Mesothelial cell of epicardium (in vitro differentiated cells): ENCODE results near the gene IBA57. TPM values are rescaled to one million over a fixed set of nuclear protein-coding genes. Genes with fewer than 3 reads are reported as not detected.
"Not testable (repeated sequence)": the region's sequence is repeated elsewhere in the genome, so short reads cannot be mapped to it uniquely, and the experiment has no call there.

Experiments
- DNase-seq, 2 experiments: peaks; one replicate each; pipeline ENCODE4 v3.0.0; 2021; ENCODE audit warnings: low spot score in 2 of 2; ENCODE audit not compliant: unreplicated experiment in 2 of 2
- H3K27ac Mint-ChIP-seq: 2 replicates; pipeline ENCODE4 v1.8.0; 2021; ENCODE audit warnings: mixed read lengths
- H3K27me3 Mint-ChIP-seq: 2 replicates; pipeline ENCODE4 v1.8.0; 2021; ENCODE audit warnings: low read depth, mixed read lengths
- H3K36me3 Mint-ChIP-seq: 2 replicates; pipeline ENCODE4 v1.8.0; 2021; ENCODE audit warnings: mixed read lengths
- H3K4me1 Mint-ChIP-seq: 2 replicates; pipeline ENCODE4 v1.8.0; 2021; ENCODE audit warnings: mixed read lengths
- H3K4me3 Mint-ChIP-seq: 2 replicates; pipeline ENCODE4 v1.8.0; 2021; ENCODE audit warnings: mild to moderate bottlenecking, moderate library complexity, mixed read lengths
- H3K9me3 Mint-ChIP-seq: 2 replicates; pipeline ENCODE4 v1.8.0; 2021; ENCODE audit warnings: mixed read lengths
- CTCF ChIP-seq: fragments of 200-600 bp; sonication (generic); IDR thresholded peaks from one replicate; pipeline ENCODE4 v1.5.0; 2021; ENCODE audit warnings: antibody characterized with exemption; ENCODE audit not compliant: unreplicated experiment
- total RNA-seq: library from RNA; stranded (reverse); gene quantifications from 3 replicates; pipeline ENCODE4 v1.2.1, GENCODE V29; 2021

The IBA57 gene
- total RNA-seq, 1 donor from 2014 or later = 11.8 TPM

- DNase-seq = no peak
- Mint-ChIP-seq H3K27ac (no peak overlapping the region), H3K36me3 (no peaks in the 10 kb centered on the region), H3K27me3 (no peaks in the 10 kb centered on the region), H3K9me3 (no peaks in the 10 kb centered on the region), H3K4me1 (peaks cover 4% of the 10 kb centered on the region), H3K4me3 (no peak overlapping the region)
- TF ChIP-seq CTCF = no peak
Measured at GRCh38 chr1:228170666-228171065, 5.1 kb downstream of the IBA57 start.

GRCh38 chr1:228171221-228171891 lies 5.8 kb downstream of the IBA57 start:
- H3K9me3 Mint-ChIP-seq = no peaks in the 10 kb centered on the region
- H3K27ac Mint-ChIP-seq = no peak overlapping the region
- peaks cover 4% of the 10 kb centered on the region for H3K4me1 Mint-ChIP-seq
- no peaks in the 10 kb centered on the region for H3K36me3 Mint-ChIP-seq
- no peaks in the 10 kb centered on the region for H3K27me3 Mint-ChIP-seq
- H3K4me3 Mint-ChIP-seq = no peak overlapping the region
- TF ChIP-seq CTCF = no peak
- DNase-seq = no peak

GRCh38 chr1:228172591-228173527 lies 7.3 kb downstream of the IBA57 start:
- H3K27ac Mint-ChIP-seq = no peak overlapping the region
- TF ChIP-seq CTCF = no peak
- no peaks in the 10 kb centered on the region for H3K27me3 Mint-ChIP-seq
- H3K4me1 Mint-ChIP-seq = peaks cover under 1% of the 10 kb centered on the region
- H3K9me3 Mint-ChIP-seq = no peaks in the 10 kb centered on the region
- H3K36me3 Mint-ChIP-seq = no peaks in the 10 kb centered on the region
- H3K4me3 Mint-ChIP-seq = no peak overlapping the region
- DNase-seq = no peak

GRCh38 chr1:228173528-228174481 lies 8.2 kb downstream of the IBA57 start:
- H3K4me1 Mint-ChIP-seq, H3K9me3 Mint-ChIP-seq, H3K4me3 Mint-ChIP-seq, H3K27ac Mint-ChIP-seq, DNase-seq, H3K36me3 Mint-ChIP-seq, H3K27me3 Mint-ChIP-seq: not testable (repeated sequence)

- Mint-ChIP-seq H3K27ac (no peak overlapping the region), H3K36me3 (no peaks in the 10 kb centered on the region), H3K4me1 (no peaks in the 10 kb centered on the region), H3K27me3 (no peaks in the 10 kb centered on the region), H3K4me3 (no peak overlapping the region), H3K9me3 (no peaks in the 10 kb centered on the region)
- DNase-seq = no peak
- no peak for TF ChIP-seq CTCF
Measured at GRCh38 chr1:228174482-228175315, 9.1 kb downstream of the IBA57 start.
